ENCODE results near the gene GPC5. TPM values are rescaled to one million over a fixed set of nuclear protein-coding genes. Genes with fewer than 3 reads are reported as not detected.

Gene GPC5
- total and polyA plus RNA-seq, 2 of the 13 experiments (the other 11 are each of a cell fraction or from before 2014, with no cell fraction given) = 0.02 to 0.07 TPM

- TF ChIP-seq KIAA2018 (CRISPR knock-in tag; IDR thresholded peaks at IDR 0.05; ENCODE audit: borderline replicate concordance) = no peak
- no peak for TF ChIP-seq AKAP8 (CRISPR knock-in tag; IDR thresholded peaks at IDR 0.05)
- peak; percentile 38; the same call in 1 of the 2 replicates for TF ChIP-seq IRF2 (CRISPR knock-in tag; IDR thresholded peaks at IDR 0.05)
- no peak for TF ChIP-seq KAT7 (CRISPR knock-in tag; IDR thresholded peaks at IDR 0.05; ENCODE audit: borderline replicate concordance)
- 0 out of 2 replicates have a peak, but pooled peaks have one; percentile 38 for TF ChIP-seq FOXK2 (IDR thresholded peaks at IDR 0.05)
- no peak for TF ChIP-seq ZNF296 (CRISPR knock-in tag; conservative IDR thresholded peaks at IDR 0.05)
- no peak for TF ChIP-seq ZNF484 (CRISPR knock-in tag; IDR thresholded peaks at IDR 0.05; ENCODE audit: borderline replicate concordance, low read depth)
- TF ChIP-seq ETV6 (CRISPR knock-in tag; conservative IDR thresholded peaks at IDR 0.05) = no peak
- TF ChIP-seq ZNF414 (CRISPR knock-in tag; IDR thresholded peaks at IDR 0.05) = no peak
- no peak for TF ChIP-seq SIX4 (CRISPR knock-in tag; IDR thresholded peaks at IDR 0.05)
- TF ChIP-seq HIC2 (CRISPR knock-in tag; IDR thresholded peaks at IDR 0.05; ENCODE audit: low read depth) = no peak
- no peak for TF ChIP-seq ZHX1 (CRISPR knock-in tag; IDR thresholded peaks at IDR 0.05; ENCODE audit: low read depth)
- peak; percentile 87 for TF ChIP-seq PPARG (CRISPR knock-in tag; conservative IDR thresholded peaks at IDR 0.05)
Measured at GRCh38 chr13:91361755-91362271, 36.6 kb upstream of the GPC5 start (continued).

Measured in HepG2 (cell line).